Amniotic stem cell (primary cell): Measurements from ENCODE around the gene NEURL1B.
"Not testable (repeated sequence)": the region's sequence is repeated elsewhere in the genome, so short reads cannot be mapped to it uniquely, and the experiment has no call there.

Source experiments
- DNase-seq: peaks from one replicate; lab custom pipeline; 2025; lab: John Stamatoyannopoulos, UW

The NEURL1B gene

GRCh38 chr5:172640822-172641358, at the start of gene NEURL1B:
NEURL1B (plus strand) TSS chr5:172641263; CDS start chr5:172641407, 144 bp downstream.
- peak; percentile 19 for DNase-seq

GRCh38 chr5:172591636-172592035, 49.4 kb upstream of the NEURL1B start:
- no peak for DNase-seq

GRCh38 chr5:172592881-172593280, 48.2 kb upstream of the NEURL1B start:
- no peak for DNase-seq

GRCh38 chr5:172593306-172593705, 47.8 kb upstream of the NEURL1B start:
- no peak for DNase-seq

GRCh38 chr5:172593721-172594235, 47.3 kb upstream of the NEURL1B start:
- no peak for DNase-seq

- DNase-seq = no peak
Measured at GRCh38 chr5:172594431-172594830, 46.6 kb upstream of the NEURL1B start.

GRCh38 chr5:172594867-172595466, 46.1 kb upstream of the NEURL1B start:
- DNase-seq = no peak

GRCh38 chr5:172595596-172596455, 45.2 kb upstream of the NEURL1B start:
- no peak for DNase-seq

- no peak for DNase-seq
Measured at GRCh38 chr5:172596638-172597231, 44.3 kb upstream of the NEURL1B start.

- no peak for DNase-seq
Measured at GRCh38 chr5:172597755-172598155, 43.3 kb upstream of the NEURL1B start.

- DNase-seq = no peak
Measured at GRCh38 chr5:172598251-172599203, 42.5 kb upstream of the NEURL1B start.

- DNase-seq = no peak
Measured at GRCh38 chr5:172599204-172599567, 41.9 kb upstream of the NEURL1B start.

- no peak for DNase-seq
Measured at GRCh38 chr5:172600571-172600970, 40.5 kb upstream of the NEURL1B start.

- not testable (repeated sequence) for DNase-seq
Measured at GRCh38 chr5:172601576-172601975, 39.5 kb upstream of the NEURL1B start.

GRCh38 chr5:172602783-172603231, 38.3 kb upstream of the NEURL1B start:
- no peak for DNase-seq

GRCh38 chr5:172603251-172603806, 37.7 kb upstream of the NEURL1B start:
- DNase-seq = no peak

GRCh38 chr5:172605466-172605865, 35.6 kb upstream of the NEURL1B start:
- DNase-seq = no peak

GRCh38 chr5:172606156-172606785, 34.8 kb upstream of the NEURL1B start:
- DNase-seq = no peak

GRCh38 chr5:172607213-172607793, 33.8 kb upstream of the NEURL1B start:
- DNase-seq = no peak

- DNase-seq = no peak
Measured at GRCh38 chr5:172608773-172609172, 32.3 kb upstream of the NEURL1B start.
